Measurements from ENCODE around the gene POLR3B. TPM values are rescaled to one million over a fixed set of nuclear protein-coding genes. Genes with fewer than 3 reads are reported as not detected.
A peak's percentile ranks its signal among the peaks of the same experiment; 100 is the strongest.

The POLR3B gene
- total and polyA plus RNA-seq, 2 of the 13 experiments (the other 11 are each of a cell fraction or from before 2014, with no cell fraction given): 4.8 to 13.1 TPM

- no peak for TF ChIP-seq TCF12 (IDR thresholded peaks at IDR 0.05)
- no peak for TF ChIP-seq TCF12 (CRISPR knock-in tag; IDR thresholded peaks at IDR 0.05)
- no peak for TF ChIP-seq CHCHD3 (CRISPR knock-in tag; IDR thresholded peaks at IDR 0.05)
- TF ChIP-seq HNF4A (CRISPR knock-in tag; IDR thresholded peaks at IDR 0.05): no peak
- no peak for TF ChIP-seq RARG (CRISPR knock-in tag; IDR thresholded peaks at IDR 0.05; ENCODE audit: low read depth)
- TF ChIP-seq HMG20A (CRISPR knock-in tag; IDR thresholded peaks at IDR 0.05; ENCODE audit: borderline replicate concordance): no peak
- H3K4me2 ChIP-seq (ENCODE audit: low read depth, low read length): no peak overlapping the region
- H2AFZ ChIP-seq (ENCODE audit: low read length): no peak overlapping the region
- intact Hi-C loops (cut with micrococcal nuclease; ENCODE audit: unreplicated experiment): no loop called here
- in situ Hi-C loops (cut with HindIII; ENCODE audit: extremely low pct_ligation_motif_present, low pct_unique_long_range_greater_than_20kb): no loop called here
- no peak overlapping the region for H3K27ac ChIP-seq (ENCODE audit: extremely low read length, insufficient read depth, low read length)
- POLR2A ChIA-PET: no interaction called here
- peaks cover 2% of the 10 kb centered on the region for H3K79me2 ChIP-seq (ENCODE audit: insufficient read depth, low read length)
- BruUV-seq (replicated peaks): no TSS peak
- DNase-seq (ENCODE audit: low spot score) (no peak), ATAC-seq (no peak), FAIRE-seq (no peak)
- CTCF ChIA-PET (ENCODE audit: low intra/inter-chr PET ratio, low total read pairs): no interaction called here
- H3K9ac ChIP-seq (ENCODE audit: insufficient read depth, low read depth, low read length): no peak overlapping the region
- WGBS (ENCODE audit: low lambda C conversion rate): 96% methylated on average over 3 of the region's 3 CpGs
- H3K4me3 ChIP-seq (replicated peaks in 1 of 3; ENCODE audit: insufficient read depth in 1 of 3, low read depth in 2 of 3, low read length in 3 of 3): no peak overlapping the region
- no peaks in the 10 kb centered on the region for H3K27me3 ChIP-seq (ENCODE audit: control insufficient read depth in 1 of 2, insufficient read depth in 2 of 2, low read length in 2 of 2)
- peaks cover 62% of the 10 kb centered on the region for H3K4me1 ChIP-seq (ENCODE audit: insufficient read depth, low read length)
- H4K20me1 ChIP-seq (ENCODE audit: insufficient read depth, low read length): no peaks in the 10 kb centered on the region
- H3K36me3 ChIP-seq (replicated peaks in 1 of 2; ENCODE audit: control insufficient read depth in 1 of 2, insufficient read depth in 2 of 2, low read length in 2 of 2): no peaks in the 10 kb centered on the region
- no peaks in the 10 kb centered on the region for H3K9me3 ChIP-seq (ENCODE audit: low read length)
These were observed 48.9 kb upstream of the POLR3B start for GRCh38 chr12:106308611-106309010.

- no peak; the same call in 2 of the 3 replicates for ATAC-seq
- no peaks in the 10 kb centered on the region for H3K79me2 ChIP-seq (ENCODE audit: insufficient read depth, low read length)
- no peak for FAIRE-seq
- no peak overlapping the region for H2AFZ ChIP-seq (ENCODE audit: low read length)
- H4K20me1 ChIP-seq (ENCODE audit: insufficient read depth, low read length): no peaks in the 10 kb centered on the region
- 57% methylated on average over 7 of the region's 7 CpGs for WGBS (ENCODE audit: low lambda C conversion rate)
- H3K4me3 ChIP-seq (replicated peaks in 1 of 3; ENCODE audit: insufficient read depth in 1 of 3, low read depth in 2 of 3, low read length in 3 of 3): no peak overlapping the region
- CTCF ChIA-PET (ENCODE audit: low intra/inter-chr PET ratio, low total read pairs): no interaction called here
- DNase-seq (ENCODE audit: low spot score): no peak
- H3K9ac ChIP-seq (ENCODE audit: insufficient read depth, low read depth, low read length): no peak overlapping the region
- H3K27ac ChIP-seq (ENCODE audit: extremely low read length, insufficient read depth, low read length): no peak overlapping the region
- no peaks in the 10 kb centered on the region for H3K36me3 ChIP-seq (replicated peaks in 1 of 2; ENCODE audit: control insufficient read depth in 1 of 2, insufficient read depth in 2 of 2, low read length in 2 of 2)
- in situ Hi-C loops (cut with HindIII; ENCODE audit: extremely low pct_ligation_motif_present, low pct_unique_long_range_greater_than_20kb) (no loop called here), intact Hi-C loops (cut with micrococcal nuclease; ENCODE audit: unreplicated experiment) (no loop called here)
- TF ChIP-seq ZNF660 (CRISPR knock-in tag; IDR thresholded peaks at IDR 0.05; ENCODE audit: borderline replicate concordance, low read depth) (no peak), SOX5 (CRISPR knock-in tag; IDR thresholded peaks at IDR 0.05; ENCODE audit: borderline replicate concordance) (0 out of 2 replicates have a peak, but pooled peaks have one; percentile 7), ZKSCAN8 (CRISPR knock-in tag; IDR thresholded peaks at IDR 0.05; ENCODE audit: borderline replicate concordance) (no peak), SOX13 (IDR thresholded peaks at IDR 0.05) (no peak), SOX13 (CRISPR knock-in tag; conservative IDR thresholded peaks at IDR 0.05 in 1 of 2, IDR thresholded peaks at IDR 0.05 in 1 of 2) (peak in 1 of 2 experiments; percentile 58; a peak in 2 of 4 replicates), HOXA5 (CRISPR knock-in tag; IDR thresholded peaks at IDR 0.05) (no peak), AKNA (CRISPR knock-in tag; IDR thresholded peaks at IDR 0.05; ENCODE audit: borderline replicate concordance) (no peak), ZMYM4 (CRISPR knock-in tag; IDR thresholded peaks at IDR 0.05) (no peak)
- no peaks in the 10 kb centered on the region for H3K9me3 ChIP-seq (ENCODE audit: low read length)
- POLR2A ChIA-PET: interaction anchor here (1.3 kb wide), 1 partner anchor 47 kb away, joined by 4 read pairs; the partner anchor contains the start of gene POLR3B
- BruUV-seq (replicated peaks): no TSS peak
- peaks cover 49% of the 10 kb centered on the region for H3K4me1 ChIP-seq (ENCODE audit: insufficient read depth, low read length)
- H3K27me3 ChIP-seq (ENCODE audit: control insufficient read depth in 1 of 2, insufficient read depth in 2 of 2, low read length in 2 of 2): no peaks in the 10 kb centered on the region
- H3K4me2 ChIP-seq (ENCODE audit: low read depth, low read length): no peak overlapping the region
These were observed 47.7 kb upstream of the POLR3B start for GRCh38 chr12:106309671-106310505.
